ENCODE measurements around the gene FA2H. TPM values are rescaled to one million over a fixed set of nuclear protein-coding genes. Genes with fewer than 3 reads are reported as not detected.

FA2H gene
- polyA plus RNA-seq, 2 of the 4 experiments (the other 2 are of a cell fraction) = 5.6 to 7.1 TPM

DNA sequence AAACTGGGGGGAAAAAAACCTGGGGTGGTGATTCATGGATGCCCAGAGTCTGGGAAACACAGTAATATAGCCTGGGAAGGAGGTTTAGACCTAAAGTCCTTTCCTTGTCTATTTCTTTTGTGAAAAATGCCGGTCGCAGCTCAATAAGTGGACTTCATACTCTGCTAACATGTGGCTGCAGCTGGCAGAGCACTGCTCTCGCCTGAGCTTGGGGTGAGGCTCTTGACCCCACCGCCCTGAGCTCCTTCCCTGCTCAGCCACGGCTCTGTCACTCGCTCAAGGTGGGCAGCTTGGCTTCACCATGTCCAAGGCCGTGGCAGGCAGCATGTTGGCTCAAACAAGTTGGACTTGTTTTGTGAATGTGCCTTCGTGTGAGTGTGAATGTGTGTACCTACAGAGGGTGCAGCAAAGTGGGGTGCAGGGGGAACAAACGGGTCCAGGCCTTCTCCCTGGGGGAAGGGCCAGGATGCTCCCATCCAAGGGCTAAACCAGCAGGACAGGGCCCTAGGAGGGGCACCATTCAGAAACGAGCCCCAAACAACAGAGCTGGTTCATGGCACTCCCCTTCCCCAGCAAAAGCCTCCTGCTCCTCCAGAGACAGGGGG lies 4.9 kb downstream of the FA2H start:
- Histone ChIP-seq H3K9me3 (no peaks in the 10 kb centered on the region), H3K4me2 (no peak overlapping the region), H3K4me3 (no peak overlapping the region), H3K4me1 (peaks cover 10% of the 10 kb centered on the region; the same call in 2 of the 3 replicates), H3K27ac (no peak overlapping the region)
- DNase-seq (ENCODE audit: low read depth in 1 of 2, low spot score in 1 of 2) (no peak), ATAC-seq (no peak), FAIRE-seq (no peak)
- 72% methylated on average over 10 of the region's 10 CpGs for WGBS (ENCODE audit: missing lambda C conversion rate)
- POLR2A ChIA-PET = no interaction called here
- TF ChIP-seq, protein P1, sequence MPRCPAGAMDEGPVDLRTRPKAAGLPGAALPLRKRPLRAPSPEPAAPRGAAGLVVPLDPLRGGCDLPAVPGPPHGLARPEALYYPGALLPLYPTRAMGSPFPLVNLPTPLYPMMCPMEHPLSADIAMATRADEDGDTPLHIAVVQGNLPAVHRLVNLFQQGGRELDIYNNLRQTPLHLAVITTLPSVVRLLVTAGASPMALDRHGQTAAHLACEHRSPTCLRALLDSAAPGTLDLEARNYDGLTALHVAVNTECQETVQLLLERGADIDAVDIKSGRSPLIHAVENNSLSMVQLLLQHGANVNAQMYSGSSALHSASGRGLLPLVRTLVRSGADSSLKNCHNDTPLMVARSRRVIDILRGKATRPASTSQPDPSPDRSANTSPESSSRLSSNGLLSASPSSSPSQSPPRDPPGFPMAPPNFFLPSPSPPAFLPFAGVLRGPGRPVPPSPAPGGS (IDR thresholded peaks at IDR 0.05) = no peak
- TF ChIP-seq EP300 (IDR thresholded peaks at IDR 0.05) (no peak), GATA3 (IDR thresholded peaks at IDR 0.05; ENCODE audit: borderline replicate concordance) (no peak), EHMT2 (IDR thresholded peaks at IDR 0.05; ENCODE audit: low read depth) (no peak), MAX (IDR thresholded peaks at IDR 0.05) (no peak), ZSCAN20 (CRISPR knock-in tag; IDR thresholded peaks at IDR 0.05) (no peak), RARB (CRISPR knock-in tag; IDR thresholded peaks at IDR 0.05) (no peak), ATOH8 (CRISPR knock-in tag; IDR thresholded peaks at IDR 0.05; ENCODE audit: low read depth) (no peak), CBX2 (IDR thresholded peaks at IDR 0.05; ENCODE audit: borderline replicate concordance, low read depth) (no peak), E2F6 (IDR thresholded peaks at IDR 0.05; ENCODE audit: borderline replicate concordance, low read depth) (no peak), HMGXB4 (CRISPR knock-in tag; IDR thresholded peaks at IDR 0.05; ENCODE audit: borderline replicate concordance) (no peak), SREBF2 (IDR thresholded peaks at IDR 0.05) (no peak), RFX5 (IDR thresholded peaks at IDR 0.05) (no peak), JUNB (IDR thresholded peaks at IDR 0.05) (no peak), PBX3 (IDR thresholded peaks at IDR 0.05) (no peak), HOXB5 (CRISPR knock-in tag; IDR thresholded peaks at IDR 0.05) (no peak), CEBPB (IDR thresholded peaks at IDR 0.05) (no peak)
- CTCF ChIA-PET = interaction anchor here (0.8 to 2.1 kb wide), 4 partner anchors 9 to 93 kb away, joined by 3 to 8 read pairs (median 5); no protein-coding TSS in a partner anchor

GRCh38 chr16:74768239-74768638 lies 6.4 kb downstream of the FA2H start:
- 87% methylated on average over 6 of the region's 6 CpGs for WGBS (ENCODE audit: missing lambda C conversion rate)
- ChIA-PET POLR2A (no interaction called here), CTCF (interaction anchor here (1.0 to 2.1 kb wide), 4 partner anchors 35 to 94 kb away, joined by 3 to 8 read pairs (median 4); no protein-coding TSS in a partner anchor)
- Histone ChIP-seq H3K4me3 (no peak overlapping the region), H3K4me2 (no peak overlapping the region), H3K4me1 (peaks cover 3% of the 10 kb centered on the region; the same call in 1 of the 3 replicates), H3K9me3 (no peaks in the 10 kb centered on the region), H3K27ac (no peak overlapping the region)
- TF ChIP-seq KDM1A (IDR thresholded peaks at IDR 0.05; ENCODE audit: low read depth) (no peak), JUNB (IDR thresholded peaks at IDR 0.05) (no peak), MAX (IDR thresholded peaks at IDR 0.05) (no peak), FOSB (CRISPR knock-in tag; IDR thresholded peaks at IDR 0.05) (no peak), EHF (CRISPR knock-in tag; IDR thresholded peaks at IDR 0.05) (no peak), HOXB13 (CRISPR knock-in tag; IDR thresholded peaks at IDR 0.05; ENCODE audit: low read depth) (no peak), HEYL (CRISPR knock-in tag; IDR thresholded peaks at IDR 0.05) (no peak), GATA3 (IDR thresholded peaks at IDR 0.05; ENCODE audit: borderline replicate concordance) (no peak), RARB (CRISPR knock-in tag; IDR thresholded peaks at IDR 0.05) (no peak), ELK1 (IDR thresholded peaks at IDR 0.05; ENCODE audit: low read depth, low read length) (no peak)
- peak; percentile 35 to 60; a peak in 3 of 6 replicates for ATAC-seq
- FAIRE-seq = no peak
- DNase-seq (ENCODE audit: low read depth in 1 of 2, low spot score in 1 of 2) = no peak
